OCI-LY1 (cell line): ENCODE measurements around the gene CD1E.

Source experiments
- CTCF ChIP-seq: fragments of 200-600 bp; sonication (generic), shearing (Covaris generic); IDR thresholded peaks from 2 replicates; pipeline ENCODE4 v1.5.1; 2017; ENCODE audit warnings: mild to moderate bottlenecking, antibody characterized with exemption, low read length, moderate library complexity, mixed read lengths
- EZH2 ChIP-seq: fragments of 200-600 bp; sonication (generic), shearing (Covaris generic); IDR thresholded peaks from 2 replicates; pipeline ENCODE4 v1.8.0; 2017; ENCODE audit warnings: borderline replicate concordance, mixed run types, mild to moderate bottlenecking, antibody characterized with exemption, low read length, moderate library complexity, mixed read lengths

- TF ChIP-seq EZH2: no peak
- no peak for TF ChIP-seq CTCF
Observed at GRCh38 chr1:158400871-158401270, 47.2 kb downstream of the CD1E start.
